IMR-90 (cell line): ENCODE measurements around the gene MS4A5. TPM values are rescaled to one million over a fixed set of nuclear protein-coding genes. Genes with fewer than 3 reads are reported as not detected.
A peak's percentile ranks its signal among the peaks of the same experiment; 100 is the strongest.

Experiments
- ATAC-seq: fragments of 200-7000 bp; cut with Tn5 transposase; 2 replicates; pipeline ENCODE4 v1.9.1; 2020; ENCODE audit warnings: low read depth, mild to moderate bottlenecking, moderate library complexity
- Bru-seq: library from RNA; stranded (reverse); fragments of 400-500 nt; gene quantifications from one replicate; lab custom pipeline; 2021; lab: Mats Ljungman, UMichigan
- BruChase-seq, 2 experiments: library from RNA; stranded (reverse); fragments of 400-500 nt; gene quantifications; one replicate each; lab custom pipeline; 2021; lab: Mats Ljungman, UMichigan
- BruUV-seq: library from RNA; stranded (reverse); fragments of 400-500 nt; replicated peaks from 2 replicates; lab custom pipeline; 2021; lab: Mats Ljungman, UMichigan
- CTCF ChIA-PET: fragments of 300-600 bp; formaldehyde crosslinking; extraction: SDS; loops from one replicate; lab custom pipeline; 2021; ENCODE audit warnings: antibody characterized with exemption; lab: Yijun Ruan, JAX
- POLR2A ChIA-PET: fragments of 300-600 bp; sonication (Branson Sonifier 250); formaldehyde crosslinking; loops from one replicate; lab custom pipeline; 2022; ENCODE audit warnings: antibody characterized with exemption; ENCODE audit not compliant: unreplicated experiment; lab: Charles Lee
- DNase-seq: peaks from one replicate; pipeline ENCODE4 v3.0.0; 2013
- H2AFZ ChIP-seq: replicated peaks from 2 replicates; pipeline ENCODE3; 2013; ENCODE audit warnings: low read length, mild to moderate bottlenecking; ENCODE audit not compliant: poor library complexity
- H2AK5ac ChIP-seq: 2 replicates; pipeline ENCODE4 v1.6.1; 2013; ENCODE audit warnings: low read depth, low read length, inconsistent platforms
- H2AK9ac ChIP-seq: replicated peaks from 2 replicates; pipeline ENCODE3; 2013; ENCODE audit warnings: mild to moderate bottlenecking, low read depth, low read length, moderate library complexity; ENCODE audit not compliant: poor library complexity
- H2BK120ac ChIP-seq: 2 replicates; pipeline ENCODE4 v1.6.1; 2013; ENCODE audit warnings: low read depth, low read length, inconsistent platforms
- H2BK15ac ChIP-seq: 3 replicates; pipeline ENCODE4 v1.6.1; 2013; ENCODE audit warnings: low read depth, low read length, inconsistent platforms
- H2BK20ac ChIP-seq: 2 replicates; pipeline ENCODE4 v1.6.1; 2013; ENCODE audit warnings: low read depth, mild to moderate bottlenecking, inconsistent platforms, low read length, moderate library complexity
- H2BK5ac ChIP-seq: 2 replicates; pipeline ENCODE4 v1.6.1; 2013; ENCODE audit warnings: mild to moderate bottlenecking, low read depth, low read length, inconsistent platforms; ENCODE audit not compliant: poor library complexity, severe bottlenecking
- H3K14ac ChIP-seq: replicated peaks from 2 replicates; pipeline ENCODE4 v1.6.1; 2013; ENCODE audit warnings: low read depth, low read length, inconsistent platforms
- H3K18ac ChIP-seq: 2 replicates; pipeline ENCODE4 v1.6.1; 2013; ENCODE audit warnings: low read depth, low read length, control low read depth
- H3K23ac ChIP-seq: 2 replicates; pipeline ENCODE4 v1.6.1; 2013; ENCODE audit warnings: low read depth, low read length, inconsistent platforms
- H3K27ac ChIP-seq: 2 replicates; pipeline ENCODE4 v1.5.1; 2013; ENCODE audit warnings: mild to moderate bottlenecking, control low read depth, low read length; ENCODE audit not compliant: insufficient read depth
- H3K27me3 ChIP-seq: 2 replicates; pipeline ENCODE4 v1.6.1; 2013; ENCODE audit warnings: low read length; ENCODE audit not compliant: control insufficient read depth, insufficient read depth
- H3K36me3 ChIP-seq: 2 replicates; pipeline ENCODE4 v1.6.1; 2013; ENCODE audit warnings: low read length, mixed read lengths; ENCODE audit not compliant: control insufficient read depth, insufficient read depth
- H3K4ac ChIP-seq: 2 replicates; pipeline ENCODE4 v1.6.1; 2013; ENCODE audit warnings: low read depth, low read length, inconsistent platforms
- H3K4me1 ChIP-seq: 2 replicates; pipeline ENCODE4 v1.6.1; 2013; ENCODE audit warnings: low read length, mixed read lengths; ENCODE audit not compliant: control insufficient read depth, insufficient read depth
- H3K4me2 ChIP-seq: 2 replicates; pipeline ENCODE4 v1.6.1; 2013; ENCODE audit warnings: low read depth, mild to moderate bottlenecking, control low read depth, low read length, moderate library complexity
- H3K4me3 ChIP-seq: 2 replicates; pipeline ENCODE4 v1.5.1; 2013; ENCODE audit warnings: low read depth, mild to moderate bottlenecking, control low read depth, low read length, moderate library complexity; ENCODE audit not compliant: insufficient read depth
- H3K56ac ChIP-seq: 2 replicates; pipeline ENCODE4 v1.6.1; 2013; ENCODE audit warnings: low read length, inconsistent platforms; ENCODE audit not compliant: insufficient read depth; ENCODE audit errors: extremely low read depth
- H3K79me1 ChIP-seq, 2 experiments: 2 replicates each; pipeline ENCODE4 v1.6.1; 2013; ENCODE audit warnings: low read length in 2 of 2, inconsistent platforms in 1 of 2, low read depth in 1 of 2
- H3K9ac ChIP-seq: 2 replicates; pipeline ENCODE4 v1.6.1; 2013; ENCODE audit warnings: low read depth, low read length, control low read depth
- H3K9me1 ChIP-seq: 2 replicates; pipeline ENCODE4 v1.6.1; 2013; ENCODE audit warnings: low read length, inconsistent platforms; ENCODE audit not compliant: insufficient read depth
- H3K9me3 ChIP-seq: 2 replicates; pipeline ENCODE4 v1.6.1; 2013; ENCODE audit warnings: low read length; ENCODE audit not compliant: control insufficient read depth, insufficient read depth
- H4K20me1 ChIP-seq: 2 replicates; pipeline ENCODE4 v1.6.1; 2013; ENCODE audit warnings: low read length, inconsistent platforms; ENCODE audit not compliant: insufficient read depth
- H4K5ac ChIP-seq: 2 replicates; pipeline ENCODE4 v1.6.1; 2013; ENCODE audit warnings: mild to moderate bottlenecking, low read depth, low read length, control low read depth
- H4K8ac ChIP-seq, 2 experiments: 2 replicates each; pipeline ENCODE4 v1.6.1; 2013; ENCODE audit warnings: low read depth in 2 of 2, low read length in 2 of 2, control low read depth in 1 of 2, inconsistent platforms in 1 of 2
- H4K91ac ChIP-seq: 2 replicates; pipeline ENCODE4 v1.6.1; 2013; ENCODE audit warnings: low read depth, low read length, inconsistent platforms; ENCODE audit not compliant: insufficient read depth
- CHD1 ChIP-seq: IDR thresholded peaks from 2 replicates; pipeline ENCODE4 v1.6.1; 2012; ENCODE audit warnings: low read depth, low read length, improper control_type of control experiment
- CTCF ChIP-seq: conservative IDR thresholded peaks from 2 replicates; pipeline ENCODE4 v1.5.1; 2012; ENCODE audit warnings: mild to moderate bottlenecking, low read depth, low read length, improper control_type of control experiment
- FOS ChIP-seq: fragments of 150-350 bp; IDR thresholded peaks from 2 replicates; pipeline ENCODE4 v1.6.1; 2016; ENCODE audit warnings: low read depth, low read length
- MAFK ChIP-seq: IDR thresholded peaks from 2 replicates; pipeline ENCODE4 v1.6.1; 2012; ENCODE audit warnings: low read depth, low read length, improper control_type of control experiment
- MAZ ChIP-seq: IDR thresholded peaks from 2 replicates; pipeline ENCODE4 v1.6.1; 2012; ENCODE audit warnings: low read depth, mild to moderate bottlenecking, low read length, improper control_type of control experiment, moderate library complexity, borderline replicate concordance
- RCOR1 ChIP-seq: IDR thresholded peaks from 2 replicates; pipeline ENCODE4 v1.6.1; 2012; ENCODE audit warnings: mild to moderate bottlenecking, low read length, improper control_type of control experiment; ENCODE audit not compliant: insufficient replicate concordance
- RFX5 ChIP-seq: IDR thresholded peaks from 2 replicates; pipeline ENCODE4 v1.8.0; 2012; ENCODE audit warnings: low read depth, mild to moderate bottlenecking, low read length, moderate library complexity
- SMC3 ChIP-seq: fragments of 150-350 bp; IDR thresholded peaks from 2 replicates; pipeline ENCODE4 v1.6.1; 2016; ENCODE audit warnings: low read depth, mild to moderate bottlenecking, antibody characterized with exemption, low read length, moderate library complexity
- WGBS, 2 experiments: methylation state at CpG; one replicate each; pipeline versions ENCODE4 v1.1.5 to v1.1.7; 2013; ENCODE audit warnings: missing lambda C conversion rate in 2 of 2; ENCODE audit not compliant: insufficient read length in 1 of 2; ENCODE audit errors: extremely low coverage in 2 of 2; 5-methylcytosine and 5-hydroxymethylcytosine counted together
- dilution Hi-C: fragments of 300-500 bp; cut with HindIII; formaldehyde crosslinking; loops from one replicate; pipeline ENCODE4 v1.14.3; 2018; ENCODE audit warnings: low sequenced_read_pairs; ENCODE audit not compliant: unreplicated experiment
- in situ Hi-C: fragments of 300-500 bp; cut with MboI; formaldehyde crosslinking; loops from 3 replicates; pipeline ENCODE4 v1.14.3; 2019; ENCODE audit warnings: low sequenced_read_pairs, inconsistent platforms, mixed read lengths
- intact Hi-C: fragments of 100-400 bp; cut with micrococcal nuclease; formaldehyde crosslinking; loops from 2 replicates; pipeline ENCODE4 v1.10.0; 2022
- long read RNA-seq: library from polyadenylated mRNA; unstranded; transcript quantifications from one replicate; pipeline ENCODE4 v2.0.0, GENCODE V29; 2021; ENCODE audit not compliant: unreplicated experiment
- polyA plus RNA-seq, 3 experiments: library from polyadenylated mRNA; depleted of rRNA; stranded (reverse); fragments of >200 nt; gene quantifications; 2 replicates each; pipeline ENCODE4 v1.2.3, GENCODE V29; 2012; ENCODE audit warnings: low replicate concordance in 1 of 3
- total RNA-seq: library from RNA; depleted of rRNA; stranded (reverse); fragments of >200 nt; gene quantifications from 2 replicates; pipeline ENCODE4 v1.2.3, GENCODE V29; 2012; rRNA removed

MS4A5 gene
- total RNA-seq (not detected in 2 replicates), polyA plus RNA-seq (2012; rRNA removed) (not detected in 2 replicates), Bru-seq, nascent RNA (percentile 5 among the genes with signal in this experiment), BruChase-seq, experiment 1, labeled RNA remaining after a 6-hour chase (not detected), BruChase-seq, experiment 2, labeled RNA remaining after a 2-hour chase (percentile 9 among the genes with signal in this experiment)
- polyA plus RNA-seq (2012; cell fraction: cytosol; rRNA removed), result not detected in 2 replicates
- not detected in 2 replicates for polyA plus RNA-seq (2012; cell fraction: nucleus; rRNA removed; ENCODE audit: low replicate concordance)
- long read RNA-seq, result 0 reads

DNA sequence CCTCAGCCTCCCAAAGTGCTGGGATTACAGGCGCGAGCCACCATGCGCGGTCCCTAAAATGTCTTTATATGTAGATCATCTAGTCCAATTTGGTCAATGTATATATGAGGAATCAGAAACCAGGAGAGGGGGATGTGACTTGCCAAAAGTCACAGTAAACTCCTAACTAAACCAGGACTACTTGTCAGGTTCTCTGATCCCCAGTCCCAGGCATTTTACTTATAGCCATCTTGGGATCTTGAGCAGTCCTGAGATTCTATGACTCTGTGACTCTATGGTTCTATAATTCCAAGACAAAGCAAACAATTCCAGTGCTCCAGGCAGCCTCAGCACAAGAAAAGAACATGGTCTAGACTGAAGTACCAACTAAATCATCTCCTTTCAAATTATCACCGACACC is at the start of gene MS4A5:
Gene MS4A5, plus strand, starts transcription at position 301 of the 400 bp plus-strand sequence. CDS start 103 bp downstream, outside the sequence.
- Histone ChIP-seq H4K8ac (no peak within 1 kb of the TSS), H3K36me3 (no peaks in the 10 kb centered on the region), H4K5ac (no peak within 1 kb of the TSS), H2BK15ac (no peak within 1 kb of the TSS), H2AFZ (no peak within 1 kb of the TSS), H3K4me3 (no peak within 1 kb of the TSS), H3K4ac (no peak within 1 kb of the TSS), H2AK9ac (no peak within 1 kb of the TSS), H3K9ac (no peak within 1 kb of the TSS), H3K9me1 (no peaks in the 10 kb centered on the region), H2BK5ac (no peak within 1 kb of the TSS), H3K4me1 (no peaks in the 10 kb centered on the region), H3K9me3 (peaks cover 6% of the 10 kb centered on the region), H3K23ac (no peak within 1 kb of the TSS), H3K27ac (no peak within 1 kb of the TSS), H3K14ac (no peak within 1 kb of the TSS), H3K18ac (no peak within 1 kb of the TSS), H3K56ac (no peak within 1 kb of the TSS), H2AK5ac (no peak within 1 kb of the TSS), H2BK20ac (no peak within 1 kb of the TSS), H4K20me1 (no peaks in the 10 kb centered on the region), H2BK120ac (no peak within 1 kb of the TSS), H4K91ac (no peak within 1 kb of the TSS), H3K79me1 (no peaks in the 10 kb centered on the region), H3K4me2 (no peak within 1 kb of the TSS), H3K27me3 (no peaks in the 10 kb centered on the region)
- intact Hi-C loops (no loop called here), in situ Hi-C loops (no loop called here), dilution Hi-C loops (no loop called here)
- POLR2A ChIA-PET, result no interaction called here
- no TSS peak for BruUV-seq
- ATAC-seq (no peak), DNase-seq (no peak)
- TF ChIP-seq RCOR1, result no peak
- TF ChIP-seq MAFK, result no peak
- no peak for TF ChIP-seq MAZ
- no peak for TF ChIP-seq RFX5
- no peak for TF ChIP-seq CTCF
- no peak for TF ChIP-seq SMC3
- TF ChIP-seq FOS, result no peak
- no peak for TF ChIP-seq CHD1
- CTCF ChIA-PET, result no interaction called here
- WGBS, 2 experiments, result 50% methylated on average over 1 of the region's 5 CpGs; no CpG with 5 or more reads in 1 of the 2 experiments
